GM18870 (cell line): ENCODE data around the gene MAP4K4.

Experiments used
- ATAC-seq: cut with Tn5 transposase; IDR thresholded peaks from one replicate; pipeline ENCODE4 v1.9.1; 2021; ENCODE audit warnings: moderate library complexity; ENCODE audit not compliant: unreplicated experiment

MAP4K4 gene

GRCh38 chr2:101859604-101860003 is 162.1 kb downstream of the MAP4K4 start:
- no peak for ATAC-seq

- ATAC-seq = no peak
Observed at GRCh38 chr2:101860157-101860556, 162.7 kb downstream of the MAP4K4 start.

- no peak for ATAC-seq
Observed at GRCh38 chr2:101860782-101861181, 163.3 kb downstream of the MAP4K4 start.

- no peak for ATAC-seq
Observed at GRCh38 chr2:101861382-101861781, 163.9 kb downstream of the MAP4K4 start.

GRCh38 chr2:101863534-101863933 is 166.0 kb downstream of the MAP4K4 start:
- ATAC-seq = no peak

- no peak for ATAC-seq
Observed at GRCh38 chr2:101864426-101864825, 166.9 kb downstream of the MAP4K4 start.

GRCh38 chr2:101868525-101868924 is 171.0 kb downstream of the MAP4K4 start:
- ATAC-seq = no peak

- ATAC-seq = no peak
Observed at GRCh38 chr2:101869527-101869926, 172.0 kb downstream of the MAP4K4 start.

GRCh38 chr2:101870444-101870843 is 172.9 kb downstream of the MAP4K4 start:
- ATAC-seq = no peak

GRCh38 chr2:101871480-101871879 is 174.0 kb downstream of the MAP4K4 start:
- no peak for ATAC-seq

- no peak for ATAC-seq
Observed at GRCh38 chr2:101872480-101872879, 175.0 kb downstream of the MAP4K4 start.

- ATAC-seq = no peak
Observed at GRCh38 chr2:101873543-101873942, 176.0 kb downstream of the MAP4K4 start.

GRCh38 chr2:101874069-101874468 is 176.6 kb downstream of the MAP4K4 start:
- ATAC-seq = no peak

- ATAC-seq = no peak
Observed at GRCh38 chr2:101879466-101879865, 182.0 kb downstream of the MAP4K4 start.

- ATAC-seq = no peak
Observed at GRCh38 chr2:101881131-101881530, 183.6 kb downstream of the MAP4K4 start.

- no peak for ATAC-seq
Observed at GRCh38 chr2:101882769-101883307, 185.3 kb downstream of the MAP4K4 start.

- peak; percentile 65 for ATAC-seq
Observed at GRCh38 chr2:101883860-101884259, 186.4 kb downstream of the MAP4K4 start.

- ATAC-seq = no peak
Observed at GRCh38 chr2:101884423-101884822, 186.9 kb downstream of the MAP4K4 start.

GRCh38 chr2:101887328-101887727 is 189.8 kb downstream of the MAP4K4 start:
- no peak for ATAC-seq

GRCh38 chr2:101889460-101890098 is 192.1 kb downstream of the MAP4K4 start:
- ATAC-seq = no peak

- no peak for ATAC-seq
Observed at GRCh38 chr2:101892377-101892776, 194.9 kb downstream of the MAP4K4 start.

- ATAC-seq = no peak
Observed at GRCh38 chr2:101893681-101894381, 196.3 kb downstream of the MAP4K4 start.
